ENCODE measurements around the gene CES3.

CES3 gene

GRCh38 chr16:66961065-66961744 lies at the start of gene CES3:
CES3 (plus strand) TSS chr16:66961266; CDS start chr16:66961308, 42 bp downstream.
- peak; percentile 25 for DNase-seq (ENCODE audit: low read depth)

- no peak for DNase-seq (ENCODE audit: low read depth)
Observed at GRCh38 chr16:66911801-66912200, 49.3 kb upstream of the CES3 start.

GRCh38 chr16:66913081-66913480 lies 48.0 kb upstream of the CES3 start:
- DNase-seq (ENCODE audit: low read depth): no peak

- DNase-seq (ENCODE audit: low read depth): no peak
Observed at GRCh38 chr16:66913711-66914110, 47.4 kb upstream of the CES3 start.

GRCh38 chr16:66914541-66914940 lies 46.5 kb upstream of the CES3 start:
- no peak for DNase-seq (ENCODE audit: low read depth)

GRCh38 chr16:66915041-66915440 lies 46.0 kb upstream of the CES3 start:
- DNase-seq (ENCODE audit: low read depth): no peak

GRCh38 chr16:66916518-66916917 lies 44.5 kb upstream of the CES3 start:
- DNase-seq (ENCODE audit: low read depth): no peak

- no peak for DNase-seq (ENCODE audit: low read depth)
Observed at GRCh38 chr16:66917741-66918140, 43.3 kb upstream of the CES3 start.

- no peak for DNase-seq (ENCODE audit: low read depth)
Observed at GRCh38 chr16:66918355-66918754, 42.7 kb upstream of the CES3 start.

- DNase-seq (ENCODE audit: low read depth): no peak
Observed at GRCh38 chr16:66918803-66919568, 42.1 kb upstream of the CES3 start, which contains the start of gene CDH16. CDH16 (minus strand) TSS chr16:66918885; CDS start chr16:66918065, 820 bp downstream.

GRCh38 chr16:66919569-66920298 lies 41.3 kb upstream of the CES3 start:
- no peak for DNase-seq (ENCODE audit: low read depth)

- no peak for DNase-seq (ENCODE audit: low read depth)
Observed at GRCh38 chr16:66920299-66920590, 40.8 kb upstream of the CES3 start.

GRCh38 chr16:66920924-66921680 lies 40.0 kb upstream of the CES3 start:
- no peak for DNase-seq (ENCODE audit: low read depth)

- DNase-seq (ENCODE audit: low read depth): no peak
Observed at GRCh38 chr16:66921729-66922450, 39.2 kb upstream of the CES3 start.

- DNase-seq (ENCODE audit: low read depth): no peak
Observed at GRCh38 chr16:66923247-66923731, 37.8 kb upstream of the CES3 start.

GRCh38 chr16:66923866-66924265 lies 37.2 kb upstream of the CES3 start:
- DNase-seq (ENCODE audit: low read depth): no peak

- DNase-seq (ENCODE audit: low read depth): no peak
Observed at GRCh38 chr16:66924527-66925321, 36.3 kb upstream of the CES3 start.

- DNase-seq (ENCODE audit: low read depth): no peak
Observed at GRCh38 chr16:66925322-66925840, 35.7 kb upstream of the CES3 start, which contains the start of gene RRAD. RRAD (minus strand) TSS chr16:66925535; CDS start chr16:66925179, 356 bp downstream.

- no peak for DNase-seq (ENCODE audit: low read depth)
Observed at GRCh38 chr16:66926171-66926947, 34.7 kb upstream of the CES3 start.

All from stromal cell of bone marrow (primary cell).